Endothelial cell of umbilical vein (primary cell): ENCODE measurements around the gene MB21D2. TPM values are rescaled to one million over a fixed set of nuclear protein-coding genes. Genes with fewer than 3 reads are reported as not detected.

Source experiments
- BruUV-seq: library from RNA; stranded (reverse); fragments of 400-500 nt; replicated peaks from 2 replicates; lab custom pipeline; 2021; lab: Mats Ljungman, UMichigan
- CTCF ChIA-PET: fragments of 300-600, 350-600 bp; sonication (Branson Sonifier 250); formaldehyde crosslinking; loops from one replicate; lab custom pipeline; 2021; ENCODE audit warnings: antibody characterized with exemption, inconsistent platforms; lab: Charles Lee
- POLR2A ChIA-PET: fragments of 300-600, 350-600 bp; sonication (Branson Sonifier 250); formaldehyde crosslinking; loops from one replicate; lab custom pipeline; 2021; ENCODE audit warnings: antibody characterized with exemption, inconsistent platforms; lab: Charles Lee
- DNase-seq: peaks from one replicate; pipeline ENCODE4 v3.0.0-alpha.2; 2011; ENCODE audit warnings: low read depth, low spot score
- FAIRE-seq: peaks from 2 replicates; lab custom pipeline; 2011; peaks lifted over from hg19 to GRCh38; lab: Jason Lieb, UNC
- H2AFZ ChIP-seq: 2 replicates; pipeline ENCODE4 v1.6.0; 2012; ENCODE audit warnings: low read depth, low read length, control low read depth, inconsistent platforms
- H3K27ac ChIP-seq: 2 replicates; pipeline ENCODE4 v1.5.1; 2011; ENCODE audit warnings: low read depth, mild to moderate bottlenecking, control low read depth, low read length, moderate library complexity; ENCODE audit not compliant: insufficient read depth
- H3K27me3 ChIP-seq, 2 experiments: 2 replicates each; pipeline versions ENCODE4 v1.6.0 to v1.6.1; 2011; ENCODE audit warnings: low read length in 2 of 2, mixed read lengths in 1 of 2; ENCODE audit not compliant: control insufficient read depth in 2 of 2, insufficient read depth in 2 of 2
- H3K36me3 ChIP-seq, 2 experiments: 2 replicates in 1 of 2; 3 replicates in 1 of 2; pipeline ENCODE4 v1.5.1; 2011; ENCODE audit warnings: low read length in 2 of 2, mild to moderate bottlenecking in 1 of 2, moderate library complexity in 1 of 2; ENCODE audit not compliant: control insufficient read depth in 2 of 2, insufficient read depth in 2 of 2; ENCODE audit errors: extremely low read depth in 1 of 2
- H3K4me1 ChIP-seq: 3 replicates; pipeline ENCODE4 v1.5.1; 2011; ENCODE audit warnings: mild to moderate bottlenecking, low read length; ENCODE audit not compliant: control insufficient read depth, insufficient read depth; ENCODE audit errors: extremely low read depth
- H3K4me2 ChIP-seq: 2 replicates; pipeline ENCODE4 v1.6.1; 2011; ENCODE audit warnings: low read length, control low read depth, mixed read lengths; ENCODE audit not compliant: insufficient read depth
- H3K4me3 ChIP-seq, 3 experiments: fragments of 200-600 bp in 1 of 3; sonication (generic), shearing (Covaris generic) in 1 of 3; replicated peaks in 1 of 3; 2 replicates each; pipeline ENCODE4 v1.5.1; 2011 to 2016; ENCODE audit warnings: control low read depth in 3 of 3, low read length in 3 of 3, mild to moderate bottlenecking in 2 of 3, inconsistent platforms in 1 of 3, low read depth in 1 of 3, moderate library complexity in 1 of 3; ENCODE audit not compliant: insufficient read depth in 1 of 3
- H3K79me2 ChIP-seq: 2 replicates; pipeline ENCODE4 v1.6.0; 2012; ENCODE audit warnings: low read length, inconsistent platforms; ENCODE audit not compliant: control insufficient read depth, insufficient read depth
- H3K9ac ChIP-seq: replicated peaks from 2 replicates; pipeline ENCODE3; 2011; ENCODE audit warnings: low read length, control low read depth; ENCODE audit not compliant: insufficient read depth; ENCODE audit errors: extremely low read depth
- H3K9me1 ChIP-seq: replicated peaks from 3 replicates; pipeline ENCODE4 v1.6.0; 2011; ENCODE audit warnings: mild to moderate bottlenecking, low read length; ENCODE audit not compliant: control insufficient read depth, insufficient read depth; ENCODE audit errors: extremely low read depth
- H3K9me3 ChIP-seq: replicated peaks from 2 replicates; pipeline ENCODE4 v1.5.1; 2012; ENCODE audit warnings: low read length, inconsistent platforms; ENCODE audit not compliant: control insufficient read depth, insufficient read depth
- H4K20me1 ChIP-seq: replicated peaks from 2 replicates; pipeline ENCODE3; 2011; ENCODE audit warnings: mild to moderate bottlenecking, low read length; ENCODE audit not compliant: control insufficient read depth, insufficient read depth; ENCODE audit errors: extremely low read depth
- EZH2 ChIP-seq: IDR thresholded peaks from 2 replicates; pipeline ENCODE4 v1.6.1; 2012; ENCODE audit warnings: borderline replicate concordance, low read depth, mild to moderate bottlenecking, moderate library complexity, low read length, inconsistent platforms; ENCODE audit not compliant: severe bottlenecking
- FOS ChIP-seq: IDR thresholded peaks from 2 replicates; pipeline ENCODE4 v1.6.1; 2011; ENCODE audit warnings: mild to moderate bottlenecking, low read length, moderate library complexity, borderline replicate concordance; ENCODE audit not compliant: insufficient read depth
- GATA2 ChIP-seq: IDR thresholded peaks from 2 replicates; pipeline ENCODE4 v1.7.0; 2011; ENCODE audit warnings: low read depth, mild to moderate bottlenecking, moderate library complexity, mixed read lengths, low read length; ENCODE audit not compliant: insufficient read length, insufficient read depth
- JUN ChIP-seq: IDR thresholded peaks from 2 replicates; pipeline ENCODE4 v1.6.1; 2011; ENCODE audit warnings: borderline replicate concordance, low read depth; ENCODE audit not compliant: insufficient read length, insufficient read depth
- MYC ChIP-seq: IDR thresholded peaks from one replicate; pipeline ENCODE4 v1.6.1; 2011; ENCODE audit warnings: mild to moderate bottlenecking, low read depth, low read length
- POLR2A ChIP-seq: IDR thresholded peaks from 2 replicates; pipeline ENCODE4 v1.6.1; 2012; ENCODE audit warnings: low read depth, mild to moderate bottlenecking, control low read depth, low read length
- POLR2AphosphoS5 ChIP-seq: IDR thresholded peaks from 2 replicates; pipeline ENCODE4 v1.6.1; 2012; ENCODE audit warnings: low read depth, mild to moderate bottlenecking, control low read depth, low read length, moderate library complexity; ENCODE audit not compliant: insufficient read depth
- dilution Hi-C: fragments of 300-500 bp; cut with MboI; formaldehyde crosslinking; loops from one replicate; pipeline ENCODE4 v1.15.0; 2019; ENCODE audit warnings: low sequenced_read_pairs; ENCODE audit not compliant: extremely low pct_ligation_motif_present
- intact Hi-C: fragments of 100-400 bp; cut with micrococcal nuclease; formaldehyde crosslinking; loops from one replicate; pipeline ENCODE4 v1.10.0; 2022
- polyA plus RNA-seq, 4 experiments: library from polyadenylated mRNA; depleted of rRNA in 3 of 4; stranded (reverse) in 3 of 4; unstranded in 1 of 4; fragments of >200 nt; gene quantifications; 2 replicates each; pipeline versions ENCODE4 v1.2.1 to v1.2.3, GENCODE V29; 2011 to 2012; ENCODE audit warnings: missing spikeins in 1 of 4
- total RNA-seq: library from RNA; stranded (reverse); gene quantifications from 2 replicates; pipeline ENCODE4 v1.2.3, GENCODE V29; 2021
- TF ChIP-seq, protein P1 (sequence below): IDR thresholded peaks from 2 replicates; pipeline ENCODE4 v1.6.1; 2011; ENCODE audit not compliant: insufficient read depth, insufficient read length
- TF ChIP-seq, protein P2 (sequence below), 2 donors: IDR thresholded peaks; 1 replicate in 1 of 2; 2 replicates in 1 of 2; pipeline ENCODE4 v1.5.1; 2011; ENCODE audit warnings: low read length in 2 of 2, mild to moderate bottlenecking in 2 of 2, moderate library complexity in 2 of 2, control low read depth in 1 of 2, inconsistent platforms in 1 of 2, low read depth in 1 of 2; ENCODE audit not compliant: insufficient read depth in 1 of 2; ENCODE audit errors: extremely low read depth in 1 of 2

Gene MB21D2
- total and polyA plus RNA-seq, 2 donors (not counting 3 experiments of a cell fraction or from before 2014, with no cell fraction given): 6.7 to 7.4 TPM

DNA sequence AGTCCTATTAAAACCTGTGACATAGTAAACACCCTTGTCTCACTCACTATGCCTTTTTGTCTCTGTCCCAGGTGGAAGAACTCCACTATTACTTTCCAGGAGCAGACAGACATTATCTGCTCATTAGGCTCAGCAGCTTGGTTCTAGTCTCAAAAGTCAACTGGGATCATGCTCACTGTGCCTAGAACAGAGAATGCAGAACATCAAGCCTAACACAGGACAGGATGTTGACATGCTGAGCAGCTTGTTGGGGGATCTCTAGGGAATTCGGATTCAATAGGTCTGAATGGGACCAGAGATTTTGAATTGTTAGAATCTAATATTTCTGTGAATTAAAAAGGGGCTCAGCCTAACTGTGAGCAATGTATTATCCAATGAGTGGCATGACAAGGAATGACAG, 6.4 kb downstream of the MB21D2 start:
- intact Hi-C loops: no loop called here
- DNase-seq (no peak), FAIRE-seq (no peak)
- TF ChIP-seq MYC (no peak), JUN (no peak), EZH2 (no peak), GATA2 (no peak), FOS (no peak), POLR2AphosphoS5 (no peak), POLR2A (no peak)
- TF ChIP-seq, protein P1, sequence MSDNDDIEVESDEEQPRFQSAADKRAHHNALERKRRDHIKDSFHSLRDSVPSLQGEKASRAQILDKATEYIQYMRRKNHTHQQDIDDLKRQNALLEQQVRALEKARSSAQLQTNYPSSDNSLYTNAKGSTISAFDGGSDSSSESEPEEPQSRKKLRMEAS: no peak
- TF ChIP-seq, protein P2, sequence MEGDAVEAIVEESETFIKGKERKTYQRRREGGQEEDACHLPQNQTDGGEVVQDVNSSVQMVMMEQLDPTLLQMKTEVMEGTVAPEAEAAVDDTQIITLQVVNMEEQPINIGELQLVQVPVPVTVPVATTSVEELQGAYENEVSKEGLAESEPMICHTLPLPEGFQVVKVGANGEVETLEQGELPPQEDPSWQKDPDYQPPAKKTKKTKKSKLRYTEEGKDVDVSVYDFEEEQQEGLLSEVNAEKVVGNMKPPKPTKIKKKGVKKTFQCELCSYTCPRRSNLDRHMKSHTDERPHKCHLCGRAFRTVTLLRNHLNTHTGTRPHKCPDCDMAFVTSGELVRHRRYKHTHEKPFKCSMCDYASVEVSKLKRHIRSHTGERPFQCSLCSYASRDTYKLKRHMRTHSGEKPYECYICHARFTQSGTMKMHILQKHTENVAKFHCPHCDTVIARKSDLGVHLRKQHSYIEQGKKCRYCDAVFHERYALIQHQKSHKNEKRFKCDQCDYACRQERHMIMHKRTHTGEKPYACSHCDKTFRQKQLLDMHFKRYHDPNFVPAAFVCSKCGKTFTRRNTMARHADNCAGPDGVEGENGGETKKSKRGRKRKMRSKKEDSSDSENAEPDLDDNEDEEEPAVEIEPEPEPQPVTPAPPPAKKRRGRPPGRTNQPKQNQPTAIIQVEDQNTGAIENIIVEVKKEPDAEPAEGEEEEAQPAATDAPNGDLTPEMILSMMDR (IDR thresholded peaks at IDR 0.05; ENCODE audit: extremely low read depth in 1 of 2, insufficient read depth in 1 of 2, low read depth in 1 of 2, low read length in 2 of 2): no peak
- no peak overlapping the region for H2AFZ ChIP-seq
- peaks cover 15% of the 10 kb centered on the region for H3K79me2 ChIP-seq
- H3K36me3 ChIP-seq: no peaks in the 10 kb centered on the region
- dilution Hi-C loops: no loop called here
- CTCF ChIA-PET: no interaction called here
- H3K9ac ChIP-seq: no peak overlapping the region
- H3K27me3 ChIP-seq: no peaks in the 10 kb centered on the region
- H3K9me1 ChIP-seq: no peaks in the 10 kb centered on the region
- H4K20me1 ChIP-seq: no peaks in the 10 kb centered on the region
- peaks cover 3% of the 10 kb centered on the region for H3K4me1 ChIP-seq
- H3K4me2 ChIP-seq: no peak overlapping the region
- BruUV-seq: no TSS peak
- H3K4me3 ChIP-seq: no peak overlapping the region
- H3K27ac ChIP-seq: no peak overlapping the region
- POLR2A ChIA-PET: no interaction called here
- H3K9me3 ChIP-seq: no peaks in the 10 kb centered on the region
